Tibial nerve (tissue), 4 donors: ENCODE measurements around the gene CSAD.

Experiments used
- CTCF ChIP-seq, 5 experiments: fragments of 200-600 bp in 3 of 5; fragments of 450-650 bp in 2 of 5; sonication (generic) in 3 of 5; IDR thresholded peaks; one replicate each; pipeline ENCODE4 v1.5.1; 2016 to 2019; ENCODE audit warnings: antibody characterized with exemption in 5 of 5, mild to moderate bottlenecking in 3 of 5, moderate library complexity in 2 of 5
- EP300 ChIP-seq, 2 donors: sonication (generic); formaldehyde crosslinking; IDR thresholded peaks; one replicate each; pipeline ENCODE4 v1.6.1; 2017; ENCODE audit warnings: antibody characterized with exemption in 2 of 2, mild to moderate bottlenecking in 1 of 2
- POLR2A ChIP-seq, 2 donors: fragments of 450-650 bp; IDR thresholded peaks; one replicate each; pipeline ENCODE4 v1.6.1; 2017; ENCODE audit warnings: antibody characterized with exemption in 2 of 2, mild to moderate bottlenecking in 2 of 2, moderate library complexity in 2 of 2

DNA sequence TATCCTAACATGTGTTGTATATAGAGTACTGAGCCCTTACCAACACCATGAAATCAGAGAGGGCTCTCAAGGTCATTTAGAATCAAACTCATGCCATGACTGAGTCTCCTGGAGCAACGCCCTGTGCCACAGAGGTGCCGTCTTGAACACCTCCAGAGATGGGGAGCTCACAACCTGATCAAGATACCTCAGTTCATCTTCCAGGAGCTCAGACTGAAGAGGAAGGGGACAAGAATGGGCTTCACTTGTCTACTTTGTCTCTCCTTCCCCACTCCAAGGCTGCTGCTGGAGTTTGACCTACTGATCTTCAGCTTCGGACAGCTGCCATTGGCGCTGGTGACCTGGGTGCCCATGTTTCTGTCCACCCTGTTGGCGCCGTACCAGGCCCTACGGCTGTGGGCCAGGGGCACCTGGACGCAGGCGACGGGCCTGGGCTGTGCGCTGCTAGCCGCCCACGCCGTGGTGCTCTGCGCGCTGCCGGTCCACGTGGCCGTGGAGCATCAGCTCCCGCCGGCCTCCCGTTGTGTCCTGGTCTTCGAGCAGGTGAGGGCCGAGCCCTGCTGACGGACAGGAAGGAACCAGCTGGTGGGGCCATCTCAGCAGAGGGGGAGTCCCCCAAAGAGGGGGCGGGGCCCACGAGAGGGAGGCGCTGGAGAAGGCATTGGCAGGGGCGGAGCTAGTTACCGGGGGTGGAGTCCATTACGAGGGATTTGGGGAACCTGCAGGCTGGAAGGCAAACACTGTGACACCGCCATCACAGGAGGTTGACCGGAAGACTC lies 65.4 kb downstream of the CSAD start:
- TF ChIP-seq POLR2A (IDR thresholded peaks at IDR 0.05): no peak
- no peak for TF ChIP-seq CTCF (IDR thresholded peaks at IDR 0.05)
- TF ChIP-seq EP300 (IDR thresholded peaks at IDR 0.05): no peak
